ENCODE data around the gene IL6ST.

Gene IL6ST

DNA sequence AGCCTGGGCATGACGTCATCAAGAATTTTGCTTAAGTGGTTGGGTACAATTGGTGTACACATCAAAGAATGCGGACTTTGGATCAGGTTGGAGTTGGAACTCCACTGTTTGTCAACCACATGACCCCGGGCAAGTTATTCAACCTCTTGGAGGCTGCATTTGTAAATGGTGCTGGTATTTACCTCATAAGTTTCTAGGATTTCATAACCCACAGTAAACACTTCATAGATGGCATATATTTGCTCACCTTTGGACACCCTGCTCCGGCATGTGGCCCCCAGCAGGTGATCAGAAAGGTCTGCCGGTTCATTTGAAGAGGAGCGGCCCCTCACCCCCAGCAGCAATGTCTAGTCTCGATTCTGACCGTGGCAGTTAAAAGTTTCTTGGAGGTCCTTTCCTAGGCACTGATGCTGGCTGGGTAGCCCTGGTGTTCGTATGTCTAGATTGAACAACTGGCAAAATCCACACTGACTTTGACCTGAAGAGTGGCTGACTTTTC is 60.6 kb downstream of the IL6ST start:
- DNase-seq (ENCODE audit: low read depth), result no peak
- TF ChIP-seq, protein P1, sequence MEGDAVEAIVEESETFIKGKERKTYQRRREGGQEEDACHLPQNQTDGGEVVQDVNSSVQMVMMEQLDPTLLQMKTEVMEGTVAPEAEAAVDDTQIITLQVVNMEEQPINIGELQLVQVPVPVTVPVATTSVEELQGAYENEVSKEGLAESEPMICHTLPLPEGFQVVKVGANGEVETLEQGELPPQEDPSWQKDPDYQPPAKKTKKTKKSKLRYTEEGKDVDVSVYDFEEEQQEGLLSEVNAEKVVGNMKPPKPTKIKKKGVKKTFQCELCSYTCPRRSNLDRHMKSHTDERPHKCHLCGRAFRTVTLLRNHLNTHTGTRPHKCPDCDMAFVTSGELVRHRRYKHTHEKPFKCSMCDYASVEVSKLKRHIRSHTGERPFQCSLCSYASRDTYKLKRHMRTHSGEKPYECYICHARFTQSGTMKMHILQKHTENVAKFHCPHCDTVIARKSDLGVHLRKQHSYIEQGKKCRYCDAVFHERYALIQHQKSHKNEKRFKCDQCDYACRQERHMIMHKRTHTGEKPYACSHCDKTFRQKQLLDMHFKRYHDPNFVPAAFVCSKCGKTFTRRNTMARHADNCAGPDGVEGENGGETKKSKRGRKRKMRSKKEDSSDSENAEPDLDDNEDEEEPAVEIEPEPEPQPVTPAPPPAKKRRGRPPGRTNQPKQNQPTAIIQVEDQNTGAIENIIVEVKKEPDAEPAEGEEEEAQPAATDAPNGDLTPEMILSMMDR (IDR thresholded peaks at IDR 0.05; ENCODE audit: low read depth, low read length, missing control alignments), result no peak

GRCh38 chr5:55933377-55934114 is 61.2 kb downstream of the IL6ST start:
- DNase-seq (ENCODE audit: low read depth), result no peak
- H3K4me3 ChIP-seq (ENCODE audit: low read depth, low read length), result no peak overlapping the region
- TF ChIP-seq, protein P1 (IDR thresholded peaks at IDR 0.05; ENCODE audit: low read depth, low read length, missing control alignments), result no peak

More for the DNA sequence above, 60.6 kb downstream of the IL6ST start:
- no peak overlapping the region for H3K4me3 ChIP-seq (ENCODE audit: low read depth, low read length)

DNA sequence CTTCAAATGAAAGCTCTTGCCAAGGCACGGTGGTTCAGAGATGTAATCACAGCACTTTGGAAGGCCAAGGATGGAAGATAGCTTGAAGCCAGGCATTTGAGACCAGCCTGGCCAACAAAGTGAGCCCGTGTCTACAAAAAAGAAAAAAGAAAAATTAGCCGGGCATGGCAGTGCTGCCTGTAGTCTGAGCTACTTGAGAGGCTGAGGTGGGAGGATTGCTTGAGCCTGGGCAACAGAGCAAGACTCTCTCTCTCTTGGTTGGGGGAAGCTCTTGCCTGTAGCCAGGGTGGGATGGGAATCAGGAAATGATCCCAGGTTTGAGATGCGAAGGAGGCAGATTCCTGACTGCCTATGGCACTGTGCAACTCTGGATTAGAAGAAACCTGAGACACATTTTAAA is 62.1 kb downstream of the IL6ST start:
- DNase-seq (ENCODE audit: low read depth), result no peak
- no peak overlapping the region for H3K4me3 ChIP-seq (ENCODE audit: low read depth, low read length)
- TF ChIP-seq, protein P1 (IDR thresholded peaks at IDR 0.05; ENCODE audit: low read depth, low read length, missing control alignments), result no peak

GRCh38 chr5:55929020-55929799 is 65.6 kb downstream of the IL6ST start:
- TF ChIP-seq, protein P1 (IDR thresholded peaks at IDR 0.05; ENCODE audit: low read depth, low read length, missing control alignments), result no peak
- DNase-seq (ENCODE audit: low read depth), result no peak

DNA sequence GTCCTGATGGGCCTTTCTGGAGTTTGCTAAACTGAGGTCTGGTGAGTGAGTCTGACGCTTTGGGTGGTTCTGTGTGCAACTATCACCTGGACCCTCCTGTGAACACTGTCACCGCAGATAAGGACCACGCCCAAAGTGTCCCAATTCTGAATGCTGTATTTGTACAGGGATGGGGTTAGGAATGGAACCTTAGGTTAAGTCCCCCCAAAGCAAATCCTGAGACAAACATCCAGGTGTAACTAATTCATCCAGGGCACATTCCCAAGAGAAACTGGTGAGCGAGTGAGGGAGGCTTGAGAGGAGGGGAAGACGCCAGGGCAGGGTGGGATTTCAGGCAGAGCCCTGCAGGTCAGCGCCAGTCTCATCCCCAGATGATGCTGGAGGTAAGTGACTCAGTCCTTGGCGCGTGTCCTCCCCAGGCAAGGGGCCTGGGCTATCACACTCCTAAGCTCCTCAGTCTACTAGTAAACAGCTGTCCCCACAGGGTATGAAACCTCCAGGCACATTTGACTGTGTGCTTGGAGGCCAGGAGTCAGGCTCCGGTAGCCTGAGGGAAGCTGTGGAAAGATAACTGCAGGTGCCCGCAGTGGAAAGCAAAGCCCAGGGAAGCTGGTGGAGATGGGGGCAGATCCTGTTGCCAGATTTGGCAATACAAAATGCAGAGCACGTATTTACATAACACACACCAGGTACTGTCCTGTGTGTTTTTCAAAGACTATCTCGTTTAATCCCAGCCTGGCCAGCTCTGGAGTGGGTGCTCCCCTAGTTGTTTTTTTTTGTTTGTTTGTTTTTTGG is 66.7 kb downstream of the IL6ST start:
- TF ChIP-seq, protein P1 (IDR thresholded peaks at IDR 0.05; ENCODE audit: low read depth, low read length, missing control alignments), result no peak
- H3K4me3 ChIP-seq (ENCODE audit: low read depth, low read length), result no peak overlapping the region
- no peak for DNase-seq (ENCODE audit: low read depth)

More at GRCh38 chr5:55929020-55929799, 65.6 kb downstream of the IL6ST start:
- H3K4me3 ChIP-seq (ENCODE audit: low read depth, low read length), result no peak overlapping the region

DNA sequence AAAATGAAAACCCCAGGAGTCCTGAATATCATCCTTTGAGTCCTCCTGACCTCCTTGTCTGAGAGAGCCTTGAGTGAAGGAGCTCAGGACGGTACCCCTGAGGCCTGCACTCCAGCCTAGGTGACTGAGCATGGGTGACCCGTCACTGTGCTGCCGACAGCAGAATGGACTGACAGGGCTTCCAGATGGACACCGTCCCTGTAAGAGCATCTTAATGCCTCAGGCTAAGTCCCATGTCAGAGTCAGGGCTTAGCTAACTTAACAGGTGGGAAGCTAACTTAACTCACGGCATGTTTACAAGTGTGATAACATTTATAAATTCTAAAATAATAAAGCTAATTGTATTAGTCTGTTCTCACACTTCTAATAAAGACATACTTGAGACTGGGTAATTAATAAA is 68.3 kb downstream of the IL6ST start:
- TF ChIP-seq, protein P1 (IDR thresholded peaks at IDR 0.05; ENCODE audit: low read depth, low read length, missing control alignments), result no peak
- DNase-seq (ENCODE audit: low read depth), result no peak
- no peak overlapping the region for H3K4me3 ChIP-seq (ENCODE audit: low read depth, low read length)

Measured in GM12864 (cell line).